ENCODE measurements around the gene NEO1. TPM values are rescaled to one million over a fixed set of nuclear protein-coding genes. Genes with fewer than 3 reads are reported as not detected.

Gene NEO1
- total and polyA plus RNA-seq, 4 donors, result 1.6 to 9.9 (median 5.8) TPM

GRCh38 chr15:73275862-73276261, 223.6 kb downstream of the NEO1 start (continued):
- TF ChIP-seq ZBTB33 (IDR thresholded peaks at IDR 0.05) (no peak), FOXA1 (IDR thresholded peaks at IDR 0.05) (no peak), ATF3 (IDR thresholded peaks at IDR 0.05) (no peak), HNF4A (conservative IDR thresholded peaks at IDR 0.05) (no peak)

GRCh38 chr15:73282567-73283365, 230.5 kb downstream of the NEO1 start:
- 92% methylated on average over 8 of the region's 8 CpGs for WGBS
- H3K36me3 ChIP-seq (ENCODE audit: control insufficient read depth in 4 of 4, insufficient read depth in 3 of 4, low read depth in 1 of 4, low read length in 3 of 4), result peaks cover 7 to 19% (median 12%) of the 10 kb centered on the region in 4 donors

GRCh38 chr15:73283366-73283962, 231.2 kb downstream of the NEO1 start:
- Histone ChIP-seq H3K9ac (ENCODE audit: low read depth in 1 of 2, low read length in 2 of 2) (no peak overlapping the region), H3K4me3 (ENCODE audit: low read depth in 1 of 3, low read length in 3 of 3) (no peak overlapping the region), H3K27me3 (ENCODE audit: control insufficient read depth in 4 of 4, insufficient read depth in 4 of 4, low read length in 3 of 4) (no peaks in the 10 kb centered on the region), H3K4me1 (ENCODE audit: control insufficient read depth in 4 of 4, insufficient read depth in 4 of 4, low read length in 3 of 4) (no peaks in the 10 kb centered on the region), H3K36me3 (ENCODE audit: control insufficient read depth in 4 of 4, insufficient read depth in 3 of 4, low read depth in 1 of 4, low read length in 3 of 4) (peaks cover 7 to 23% (median 15%) of the 10 kb centered on the region in 4 donors), H3K27ac (ENCODE audit: low read depth in 1 of 2, low read length in 2 of 2) (no peak overlapping the region), H3K9me3 (ENCODE audit: control insufficient read depth in 4 of 4, low read length in 3 of 4) (no peaks in the 10 kb centered on the region)
- DNase-seq (ENCODE audit: low spot score), result no peak
- TF ChIP-seq GABPA (IDR thresholded peaks at IDR 0.05 in 1 of 2, conservative IDR thresholded peaks at IDR 0.05 in 1 of 2) (no peak), NR2F2 (IDR thresholded peaks at IDR 0.05) (no peak), YY1 (IDR thresholded peaks at IDR 0.05) (no peak), HNF4G (IDR thresholded peaks at IDR 0.05) (no peak), TAF1 (conservative IDR thresholded peaks at IDR 0.05) (no peak), MAX (IDR thresholded peaks at IDR 0.05) (no peak), RAD21 (IDR thresholded peaks at IDR 0.05) (no peak)
- WGBS, result 89% methylated on average over 2 of the region's 2 CpGs

More at GRCh38 chr15:73282567-73283365, 230.5 kb downstream of the NEO1 start:
- H3K4me1 ChIP-seq (ENCODE audit: control insufficient read depth in 4 of 4, insufficient read depth in 4 of 4, low read length in 3 of 4), result no peaks in the 10 kb centered on the region
- no peak overlapping the region for H3K4me3 ChIP-seq (ENCODE audit: low read depth in 1 of 3, low read length in 3 of 3)
- no peak for DNase-seq (ENCODE audit: low spot score)
- no peak overlapping the region for H3K9ac ChIP-seq (ENCODE audit: low read depth in 1 of 2, low read length in 2 of 2)
- H3K27me3 ChIP-seq (ENCODE audit: control insufficient read depth in 4 of 4, insufficient read depth in 4 of 4, low read length in 3 of 4), result no peaks in the 10 kb centered on the region
- no peak overlapping the region for H3K27ac ChIP-seq (ENCODE audit: low read depth in 1 of 2, low read length in 2 of 2)
- TF ChIP-seq YY1 (IDR thresholded peaks at IDR 0.05) (no peak), SP1 (IDR thresholded peaks at IDR 0.05) (no peak), JUND (IDR thresholded peaks at IDR 0.05) (no peak), FOXA1 (IDR thresholded peaks at IDR 0.05) (no peak), EGR1 (IDR thresholded peaks at IDR 0.05; ENCODE audit: low read depth in 2 of 2) (no peak), RAD21 (IDR thresholded peaks at IDR 0.05) (no peak), GABPA (IDR thresholded peaks at IDR 0.05 in 1 of 2, conservative IDR thresholded peaks at IDR 0.05 in 1 of 2) (no peak), RXRA (IDR thresholded peaks at IDR 0.05) (no peak)
- H3K9me3 ChIP-seq (ENCODE audit: control insufficient read depth in 4 of 4, low read length in 3 of 4), result no peaks in the 10 kb centered on the region
